Brain pericyte (primary cell): ENCODE results near the gene POPDC3.

Source experiments
- DNase-seq: peaks from one replicate; pipeline ENCODE4 v3.0.0-alpha.2; 2012; ENCODE audit warnings: low read depth, low spot score

The POPDC3 gene

DNA sequence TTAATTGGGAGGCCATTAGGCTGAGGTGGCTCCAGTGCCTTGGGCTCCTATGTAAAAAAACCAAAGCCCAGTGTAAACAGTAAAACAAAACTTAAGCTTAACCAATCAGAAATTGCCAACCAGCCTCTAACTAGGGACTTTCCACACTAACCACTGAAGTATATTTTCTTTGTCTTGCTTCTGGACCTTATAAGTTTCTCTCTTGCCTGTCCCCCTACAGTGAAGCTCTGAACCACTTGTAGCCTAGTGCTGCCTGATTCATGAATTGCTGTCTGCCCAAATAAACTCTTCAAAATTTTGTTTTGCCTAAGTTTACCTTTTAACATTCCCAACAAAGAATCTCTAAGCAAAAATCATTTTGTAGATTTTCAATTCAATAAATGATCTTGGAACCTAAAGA lies 28.2 kb downstream of the POPDC3 start:
- no peak for DNase-seq

DNA sequence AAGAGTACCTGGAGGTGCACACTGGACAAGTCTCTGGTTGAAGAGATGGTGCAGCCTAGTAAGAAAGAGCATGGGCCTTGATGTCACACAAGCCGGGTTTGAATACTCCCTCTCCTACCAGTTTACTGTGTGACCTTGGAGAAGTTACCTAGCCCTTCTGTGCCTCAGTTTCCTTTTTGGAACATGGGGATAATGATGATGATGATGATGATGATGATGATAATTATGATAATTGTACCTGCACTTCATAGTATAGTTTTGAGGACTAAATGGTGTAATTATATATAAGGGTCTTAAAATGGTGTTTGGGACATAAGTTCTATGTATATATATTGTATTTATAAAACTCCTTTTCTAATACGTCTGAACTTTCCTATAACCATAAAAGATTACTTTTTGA lies 41.7 kb downstream of the POPDC3 start:
- no peak for DNase-seq

DNA sequence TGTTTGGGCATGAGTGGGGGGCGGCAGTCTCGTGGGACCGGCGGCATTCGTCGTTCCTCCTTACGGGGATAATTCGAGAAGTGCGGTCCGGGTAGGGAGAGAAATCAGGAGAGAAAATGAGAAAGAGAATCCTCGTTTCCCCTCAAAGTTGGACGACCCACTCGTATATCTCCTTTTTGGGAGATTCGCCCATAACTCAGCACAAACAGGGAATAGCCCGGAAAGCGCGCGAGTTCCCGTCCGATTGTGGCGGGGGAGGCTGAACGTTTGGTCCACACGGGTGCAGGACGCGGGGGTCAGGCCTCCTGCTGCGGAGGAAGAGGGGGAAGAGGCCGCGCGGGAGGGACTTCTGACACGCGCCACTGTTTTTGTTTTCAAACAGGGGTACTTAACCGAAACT lies 42.4 kb downstream of the POPDC3 start:
- DNase-seq = no peak

DNA sequence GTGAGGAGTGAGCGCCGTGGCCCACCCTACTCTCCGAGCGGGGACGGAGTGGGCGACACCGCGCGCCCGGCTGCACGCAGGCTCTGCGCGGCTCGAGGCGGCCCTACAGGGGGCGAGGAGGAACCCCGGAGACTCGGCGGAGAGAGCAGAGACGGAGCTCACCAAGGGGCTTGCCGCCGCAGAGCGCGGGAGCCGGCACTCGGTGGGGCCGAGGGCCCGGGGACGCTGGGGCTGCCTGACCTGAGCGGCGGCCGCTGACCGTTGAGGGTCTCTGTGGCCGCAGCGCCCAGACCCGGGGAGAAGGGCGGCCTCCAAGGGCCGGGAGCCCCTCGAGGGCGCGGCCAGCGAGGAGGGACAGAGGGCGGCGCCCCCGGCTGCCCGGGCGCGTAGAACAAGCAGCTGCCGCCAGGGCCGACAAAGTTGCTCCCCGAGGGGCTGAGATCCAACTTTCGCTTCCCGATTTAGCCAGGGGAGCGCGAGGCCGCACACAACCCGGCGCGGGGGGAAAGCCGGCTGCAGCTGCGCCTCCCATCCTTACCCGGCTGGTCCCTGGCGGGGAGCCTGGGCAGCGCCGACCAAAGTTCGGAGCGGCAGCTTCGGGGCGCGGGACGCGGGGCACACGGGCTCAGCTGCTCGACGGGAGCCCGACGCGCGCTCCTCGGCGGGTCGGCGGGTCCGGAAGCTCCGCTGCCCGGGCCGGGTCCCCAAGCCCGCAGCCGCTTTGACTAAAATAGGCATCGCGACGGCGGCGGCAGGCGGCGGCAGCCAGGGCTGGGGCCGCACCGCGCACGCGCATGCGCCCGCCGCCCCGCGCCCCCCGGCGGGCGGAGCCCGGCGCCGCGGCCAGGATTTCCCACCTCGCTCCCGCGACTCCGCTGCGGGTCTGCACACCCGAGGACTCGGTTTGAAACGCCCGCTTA lies 43.1 kb downstream of the POPDC3 start:
- DNase-seq = no peak

DNA sequence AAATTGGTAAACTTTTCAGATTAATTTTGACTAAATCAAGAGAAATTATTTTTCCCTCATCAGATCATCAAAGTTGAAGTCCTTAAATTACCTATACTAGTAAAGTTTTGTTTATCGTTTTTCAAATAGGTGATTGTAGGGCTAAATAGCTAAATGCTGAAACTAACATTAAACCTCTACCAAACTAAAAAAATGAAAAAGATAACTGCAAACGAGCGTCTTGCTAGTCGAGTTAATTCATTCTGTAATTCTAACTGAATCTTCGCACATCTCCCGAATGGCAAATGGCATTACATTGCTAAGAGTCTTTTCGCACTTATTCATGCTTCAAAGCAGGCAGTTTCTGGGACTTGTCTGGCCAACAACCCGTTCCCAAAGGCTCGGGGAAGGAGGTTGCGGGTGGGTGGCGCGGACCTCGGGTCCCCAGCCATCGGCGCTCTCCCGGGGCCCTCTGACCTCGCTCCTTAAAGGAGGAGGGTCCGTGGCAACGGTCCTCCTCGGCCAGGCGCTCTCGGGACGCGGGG lies 43.8 kb downstream of the POPDC3 start:
- no peak for DNase-seq

DNA sequence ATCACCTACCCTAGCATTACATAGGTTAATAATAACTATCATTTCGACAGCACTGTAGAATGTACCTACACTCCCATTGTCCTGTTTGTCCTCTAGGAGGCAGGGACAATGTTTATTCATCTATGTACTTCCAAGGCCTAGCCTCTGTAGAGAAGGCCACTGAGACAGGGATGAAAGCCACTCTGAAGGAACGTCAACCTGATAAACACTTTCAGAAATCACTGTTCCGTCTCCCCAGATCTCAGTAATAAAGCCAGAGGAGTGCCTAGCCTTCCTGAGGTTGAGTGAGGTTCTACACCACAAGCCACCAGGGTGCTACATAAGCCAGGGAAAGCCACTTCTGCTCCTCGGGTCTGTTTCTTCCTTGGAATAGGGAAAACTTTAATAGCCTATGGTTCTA lies 44.8 kb downstream of the POPDC3 start:
- DNase-seq = no peak

DNA sequence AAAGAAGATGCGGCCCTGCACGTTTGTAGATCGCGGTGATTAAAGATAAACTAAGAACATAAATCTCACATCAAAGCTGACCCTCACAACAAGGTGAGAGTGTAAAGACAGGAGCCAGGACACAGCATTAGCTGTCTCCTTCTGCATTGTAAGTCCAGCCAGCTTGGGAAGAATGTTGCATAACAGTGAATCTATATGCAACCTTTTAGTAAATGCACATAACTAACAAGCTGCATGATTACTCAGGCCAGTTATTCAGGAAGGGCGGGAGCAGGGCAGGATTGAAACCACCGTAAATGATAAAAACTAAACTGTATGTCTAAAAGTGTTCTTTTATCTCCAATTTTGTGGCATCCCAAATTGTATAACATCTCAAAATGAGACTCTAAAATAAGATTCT lies 57.1 kb downstream of the POPDC3 start:
- DNase-seq = no peak

DNA sequence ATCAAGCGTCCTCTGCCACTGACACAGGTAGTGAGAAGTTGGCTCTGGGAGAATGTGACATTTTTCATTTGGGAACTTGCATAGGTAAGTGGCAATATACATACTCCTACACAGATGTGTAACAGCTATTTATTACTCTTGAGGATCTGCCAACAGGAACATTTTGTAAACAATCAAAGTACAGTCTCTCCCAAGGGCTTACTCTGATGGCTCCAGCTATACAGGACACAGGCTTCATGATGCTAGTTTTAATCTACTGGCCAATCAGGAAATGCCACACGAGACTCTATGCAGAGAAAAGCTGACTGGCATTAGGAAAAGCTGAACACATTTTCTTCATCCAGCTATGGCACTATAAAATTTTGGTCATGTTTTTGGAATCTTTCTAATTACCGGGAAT lies 57.8 kb downstream of the POPDC3 start:
- no peak for DNase-seq

DNA sequence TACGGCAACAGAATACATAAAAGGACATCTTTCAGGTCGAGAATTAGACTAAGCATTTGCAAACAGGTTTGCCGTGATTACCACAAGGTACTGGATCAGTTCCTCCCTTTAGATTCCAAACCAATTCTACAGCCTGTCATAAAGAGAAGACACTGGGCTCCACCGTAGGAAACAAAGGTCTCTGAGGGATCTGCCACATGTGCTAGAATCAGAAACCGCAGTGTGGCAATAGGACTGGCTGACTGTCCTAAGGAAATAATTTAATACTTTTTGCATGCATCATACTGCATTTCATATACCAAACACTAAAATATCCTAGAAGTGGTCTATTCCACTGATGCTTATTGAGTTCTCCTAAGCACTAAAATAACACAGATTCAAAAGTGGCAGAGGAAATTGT lies 59.2 kb downstream of the POPDC3 start:
- no peak for DNase-seq

DNA sequence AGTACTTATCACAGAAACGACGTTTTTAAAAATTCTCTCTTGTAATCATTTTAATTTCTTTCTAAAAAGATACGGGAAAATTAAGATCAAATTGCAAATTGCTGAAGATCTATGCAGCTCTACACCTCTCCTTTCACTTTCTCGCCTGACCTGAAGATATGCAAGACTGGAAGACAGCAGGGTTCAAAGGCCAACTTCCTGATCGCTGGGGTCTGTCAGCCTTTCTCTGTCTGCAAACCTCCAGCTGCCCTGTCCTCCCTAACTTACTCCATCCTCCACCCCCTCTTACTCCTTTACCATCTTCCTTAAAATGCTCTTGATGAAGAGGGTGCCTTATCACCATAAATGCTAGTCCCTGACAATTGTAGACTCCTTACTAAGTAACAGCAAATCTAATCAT lies 63.7 kb downstream of the POPDC3 start:
- DNase-seq = no peak

DNA sequence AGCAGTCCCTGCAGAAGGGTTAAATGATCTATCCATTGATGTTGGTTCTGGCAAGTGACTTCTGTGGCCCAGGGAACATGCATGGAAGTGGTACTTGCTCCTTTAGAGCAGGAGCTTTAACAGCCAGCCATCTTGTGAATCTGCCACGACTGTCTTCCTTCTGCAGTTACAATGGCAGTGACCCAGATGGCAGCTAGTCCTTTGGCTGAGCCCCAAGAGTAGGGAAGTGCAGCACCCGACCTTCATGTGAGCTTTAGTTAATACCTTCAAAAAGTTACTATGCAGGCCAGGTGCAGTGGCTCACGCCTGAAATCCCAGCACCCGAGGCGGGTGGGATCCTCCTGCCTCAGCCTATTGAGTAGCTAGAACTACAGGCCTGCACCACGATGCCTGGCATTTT lies 66.4 kb downstream of the POPDC3 start:
- DNase-seq = no peak

DNA sequence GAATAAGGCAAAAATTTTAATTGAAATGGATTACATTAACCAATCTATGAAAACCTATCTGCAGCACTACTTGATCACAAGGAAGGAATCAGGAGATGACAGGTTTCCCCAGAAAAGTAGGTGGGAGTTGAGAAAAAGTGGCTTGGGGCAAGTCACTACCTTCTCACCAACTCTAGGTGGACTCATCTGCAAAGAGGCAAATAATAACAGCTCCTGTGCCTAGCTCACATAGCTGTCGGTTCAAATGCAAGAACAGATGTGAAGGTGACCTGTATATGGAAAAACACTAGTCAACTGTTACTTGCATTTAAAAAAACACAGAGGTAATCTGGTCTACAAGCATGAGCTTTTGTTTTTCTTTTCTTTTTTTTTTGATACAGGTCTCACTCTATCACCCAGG lies 67.2 kb downstream of the POPDC3 start:
- DNase-seq = no peak

DNA sequence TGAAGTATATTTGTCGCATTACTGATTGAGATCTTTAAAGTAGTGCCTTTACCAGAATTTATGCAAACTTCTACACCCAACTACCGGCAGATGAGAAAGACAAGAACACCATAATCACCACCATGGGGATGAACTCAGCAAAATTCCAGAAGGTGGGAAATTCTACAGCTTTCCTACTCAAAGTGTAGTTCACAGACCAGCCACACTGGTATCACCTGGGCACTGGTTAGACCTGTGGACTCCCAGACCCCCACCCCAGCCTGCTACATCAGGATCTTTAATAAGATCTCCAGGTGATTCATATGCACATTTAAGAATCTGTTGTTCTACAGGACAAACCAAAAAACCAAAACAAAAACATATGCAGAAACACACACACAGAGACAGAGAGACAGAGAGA lies 67.9 kb downstream of the POPDC3 start:
- DNase-seq = no peak

DNA sequence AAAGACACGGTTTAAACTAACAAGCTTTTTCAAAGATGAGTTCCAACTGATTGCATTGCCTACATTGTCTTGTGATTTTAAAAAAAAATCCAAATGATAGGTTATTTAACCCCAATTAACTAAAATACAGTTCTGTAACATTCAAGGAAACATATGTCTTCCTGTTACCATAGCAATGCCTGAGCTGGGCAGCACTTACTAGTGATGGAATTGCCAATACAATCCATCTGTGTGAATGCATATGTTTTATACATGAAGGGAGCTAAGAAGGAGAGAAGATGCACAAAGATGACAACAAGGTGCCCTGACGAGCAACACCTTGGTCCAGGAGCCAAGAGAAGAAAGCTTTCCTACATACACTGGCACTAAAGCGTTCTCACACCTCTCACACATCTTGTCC lies 68.7 kb downstream of the POPDC3 start:
- DNase-seq = no peak

DNA sequence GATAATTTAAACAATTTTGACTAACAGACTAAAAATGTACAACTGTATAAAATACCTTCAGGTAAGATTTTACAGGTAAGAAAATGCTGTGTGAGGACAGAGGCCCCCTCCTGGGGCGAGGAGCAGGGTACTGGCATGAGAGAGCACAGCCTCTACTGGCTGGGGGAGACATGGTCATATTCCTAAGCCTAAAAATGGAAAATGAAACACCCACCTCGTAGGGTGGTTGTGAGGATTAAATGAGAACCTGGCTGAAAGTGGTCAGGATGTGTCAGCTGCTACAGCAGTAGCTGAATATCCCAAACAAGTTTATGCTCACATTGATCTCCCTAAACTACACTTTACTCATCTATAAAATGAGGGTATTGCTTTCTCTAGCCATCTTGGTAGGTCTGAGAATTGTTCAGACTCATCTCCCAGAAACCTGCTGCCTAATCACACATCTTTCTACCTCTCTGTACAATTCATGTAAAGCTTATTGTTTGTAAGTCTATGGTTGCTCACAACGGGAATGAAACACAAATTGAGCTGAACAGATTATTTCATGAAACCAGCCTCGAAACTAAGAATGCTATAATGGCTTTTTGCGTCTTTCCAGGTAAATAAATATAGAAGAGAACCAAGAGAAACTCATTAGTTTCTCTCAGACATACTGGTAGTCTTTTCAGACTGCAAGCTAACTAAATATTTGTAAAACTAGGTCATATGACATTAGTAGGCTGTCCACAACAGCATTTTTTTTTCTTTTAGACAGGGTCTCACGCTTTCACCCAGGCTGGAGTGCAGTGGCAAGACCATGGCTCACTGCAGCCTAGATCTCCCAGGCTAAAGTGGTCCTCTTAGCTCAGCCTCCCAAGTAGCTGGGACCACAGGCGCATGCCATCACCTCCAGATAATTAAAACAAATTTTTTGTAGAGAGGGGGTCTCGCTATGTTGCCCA lies 69.6 kb downstream of the POPDC3 start:
- no peak for DNase-seq

DNA sequence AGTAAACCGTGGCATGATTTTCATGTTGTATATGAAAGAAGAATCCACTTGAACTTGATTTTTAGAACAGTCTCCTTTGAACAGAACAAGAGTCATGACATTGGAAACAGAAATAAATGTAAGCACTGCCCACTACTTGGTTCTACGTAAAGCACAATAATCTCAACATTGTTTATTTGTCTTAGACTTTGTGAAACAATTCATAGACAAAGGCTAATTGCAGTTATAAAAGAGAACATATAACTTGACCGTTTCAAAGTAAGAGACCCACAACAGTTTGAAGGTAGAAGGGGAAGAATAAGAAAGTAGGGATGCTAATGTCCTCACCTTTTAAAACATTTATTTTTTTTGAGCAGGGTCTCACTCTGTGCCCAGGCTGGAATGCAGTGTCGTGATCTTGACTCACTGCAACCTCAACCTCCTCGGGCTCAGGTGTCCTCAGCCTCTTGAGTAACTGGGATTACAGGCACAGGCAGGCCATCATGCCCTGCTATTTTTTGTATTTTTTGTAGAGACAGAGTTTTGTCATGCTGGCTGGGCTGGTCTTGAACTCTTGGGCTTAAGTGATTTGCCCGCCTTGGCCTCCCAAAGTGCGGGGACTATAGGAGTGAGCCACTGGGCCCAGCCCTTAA lies 71.1 kb downstream of the POPDC3 start:
- DNase-seq = no peak
